Raji (cell line): ENCODE results near the gene MTUS2.

ENCODE experiments used
- POLR2A ChIP-seq: IDR thresholded peaks from 2 replicates; pipeline ENCODE4 v1.6.1; 2011; ENCODE audit warnings: low read depth, low read length, control low read depth; ENCODE audit not compliant: insufficient read depth

The MTUS2 gene

GRCh38 chr13:29434217-29434945 lies 614.2 kb downstream of the MTUS2 start:
- no peak for TF ChIP-seq POLR2A

DNA sequence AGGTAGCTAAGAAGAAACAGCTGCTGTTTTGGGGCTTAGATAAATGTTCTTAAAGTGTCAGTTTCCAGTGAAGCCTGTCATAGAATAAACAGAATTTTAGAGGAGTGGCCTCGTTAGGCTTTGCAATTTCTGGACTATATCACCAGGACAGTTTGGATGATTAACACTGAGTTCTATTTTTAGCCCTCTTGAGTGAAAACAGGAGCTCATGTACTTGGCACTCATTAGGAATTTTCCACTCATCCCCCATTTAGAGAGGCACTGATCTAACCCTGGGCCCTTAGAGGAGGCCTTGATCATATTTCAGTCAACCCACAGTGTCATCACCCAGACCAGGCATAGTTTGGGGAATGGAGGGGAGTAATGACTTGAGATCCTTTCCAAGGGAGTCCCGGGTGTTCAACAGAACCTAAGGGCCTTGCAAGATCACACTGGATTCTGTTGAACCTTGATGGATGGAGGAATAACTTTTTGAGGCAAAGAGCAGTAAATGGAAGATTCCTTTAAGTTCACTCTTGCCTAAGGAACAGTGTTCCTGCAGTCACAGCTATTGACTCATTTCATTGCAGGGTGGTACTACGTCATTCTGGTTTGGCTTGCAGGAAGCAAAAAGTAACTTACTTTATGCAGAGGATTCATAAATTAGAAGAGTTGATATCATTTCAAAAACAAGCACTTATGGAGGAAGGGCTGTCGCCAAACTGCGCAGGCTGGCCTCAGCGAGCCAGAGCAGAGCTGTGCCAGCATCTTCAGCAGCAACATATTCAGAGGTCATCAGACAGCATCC lies 615.2 kb downstream of the MTUS2 start:
- no peak for TF ChIP-seq POLR2A

DNA sequence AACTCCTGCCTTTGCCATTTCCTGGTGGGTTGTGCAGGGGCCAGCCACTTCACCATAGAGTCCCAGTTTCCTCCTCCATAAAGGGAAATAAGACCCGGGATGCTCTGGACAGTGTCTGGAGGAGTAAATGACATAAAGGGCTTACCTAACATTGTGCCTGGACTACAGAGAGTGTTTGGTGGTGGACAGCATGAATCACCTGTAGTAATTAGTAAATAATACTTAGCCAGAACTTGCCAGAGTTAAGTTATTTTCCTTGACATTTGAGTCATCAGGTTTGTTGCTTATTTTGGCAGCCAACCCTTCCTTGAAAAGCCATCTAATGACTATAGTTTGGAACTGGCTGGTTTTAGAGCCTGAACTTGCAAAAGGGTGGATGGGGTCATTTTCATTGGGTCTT lies 616.2 kb downstream of the MTUS2 start:
- TF ChIP-seq POLR2A, result no peak

- no peak for TF ChIP-seq POLR2A
These were observed 616.7 kb downstream of the MTUS2 start for GRCh38 chr13:29436721-29437280.

- no peak for TF ChIP-seq POLR2A
These were observed 618.6 kb downstream of the MTUS2 start for GRCh38 chr13:29438769-29439168.

DNA sequence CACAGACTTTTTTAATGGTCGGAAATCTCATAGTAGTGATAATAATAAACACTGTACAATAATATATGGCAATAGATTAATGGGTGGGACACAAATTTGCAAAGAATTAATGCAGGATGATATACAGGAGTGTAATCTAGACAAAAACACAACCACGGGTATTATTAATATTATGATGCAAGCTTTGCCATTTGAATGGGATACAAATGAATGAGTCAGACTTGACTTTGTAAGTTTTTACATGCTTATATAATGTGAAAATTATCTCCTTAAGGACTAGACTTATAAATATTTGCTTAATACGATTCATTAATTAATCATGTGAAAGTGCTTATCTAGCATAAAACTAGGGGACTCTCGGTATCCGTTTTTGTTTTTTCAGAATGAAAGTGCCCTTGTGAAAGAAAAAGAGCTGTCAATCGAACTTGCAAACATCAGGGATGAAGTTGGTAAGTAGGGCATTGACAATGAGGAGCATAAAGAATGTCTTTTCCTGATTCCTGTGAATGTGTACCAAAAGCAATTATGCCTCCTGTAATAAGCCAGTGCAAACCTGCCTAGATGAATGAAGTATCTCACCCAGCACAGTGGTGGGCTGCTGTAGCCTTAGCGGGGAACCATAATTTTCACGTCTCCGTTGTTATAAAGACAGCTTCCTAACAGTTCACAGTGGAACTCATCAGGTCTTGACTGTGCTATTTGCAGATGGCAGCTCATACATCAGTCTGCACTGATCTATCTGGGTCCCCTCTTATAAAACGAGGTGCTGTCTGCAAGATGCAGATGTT lies 619.7 kb downstream of the MTUS2 start:
- no peak for TF ChIP-seq POLR2A

DNA sequence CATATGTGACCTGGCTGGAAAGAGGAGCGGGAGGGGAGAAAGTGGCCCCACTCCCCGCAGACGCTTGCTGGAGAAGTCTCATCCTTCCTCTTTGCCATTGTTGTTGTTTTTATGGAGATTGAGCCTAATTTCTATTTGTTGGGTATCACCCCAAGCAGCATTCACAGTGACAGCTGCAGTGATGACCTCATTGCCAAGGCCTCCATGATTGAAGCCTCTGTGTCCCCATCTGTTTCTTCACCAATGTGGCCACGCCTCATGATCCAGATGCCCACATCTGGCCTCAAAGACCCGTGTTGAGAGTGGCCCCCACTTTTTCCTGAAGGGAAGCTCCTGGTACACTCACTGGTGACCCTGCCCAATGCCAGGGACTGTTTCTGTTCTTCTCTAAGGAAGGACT lies 621.2 kb downstream of the MTUS2 start:
- no peak for TF ChIP-seq POLR2A

GRCh38 chr13:29446016-29446415 lies 625.9 kb downstream of the MTUS2 start:
- no peak for TF ChIP-seq POLR2A

DNA sequence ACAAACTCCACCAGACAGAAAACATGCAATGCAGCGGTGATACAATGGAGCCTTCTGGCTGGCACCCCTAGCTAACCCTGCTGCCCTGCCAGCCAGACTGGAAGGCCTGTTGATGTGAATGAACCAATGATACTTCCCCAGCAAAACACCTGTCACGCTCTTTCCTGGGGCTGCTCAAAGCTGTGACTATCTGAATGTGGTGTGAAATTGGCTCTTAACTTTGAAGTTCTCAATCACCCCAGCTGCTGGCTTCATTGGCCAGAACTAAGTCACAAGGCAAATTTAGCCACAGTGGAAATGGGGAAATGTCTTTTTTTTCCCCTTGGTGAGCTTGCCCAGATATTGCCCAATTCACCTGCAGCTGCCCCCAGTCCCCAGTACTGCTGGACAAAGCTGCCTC lies 628.0 kb downstream of the MTUS2 start:
- no peak for TF ChIP-seq POLR2A

DNA sequence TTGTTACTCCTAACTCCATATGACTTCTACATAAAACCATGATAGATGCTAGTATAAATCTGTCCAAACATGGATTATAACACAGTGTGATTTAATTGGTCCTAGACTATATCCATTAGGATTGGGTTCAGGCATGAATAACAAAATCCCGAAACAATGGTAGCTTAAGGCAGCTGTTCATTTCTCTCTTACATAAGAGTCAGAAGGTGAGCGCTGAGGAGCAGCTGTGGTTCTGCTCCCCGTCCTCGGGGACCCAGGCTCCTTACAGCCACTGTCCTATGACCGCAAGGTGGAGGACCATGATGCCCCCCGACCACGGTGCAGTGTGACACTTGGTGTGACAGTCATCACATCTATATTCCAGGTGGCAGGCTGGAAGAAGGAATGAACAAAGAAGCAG lies 629.6 kb downstream of the MTUS2 start:
- no peak for TF ChIP-seq POLR2A

GRCh38 chr13:29451976-29452375 lies 631.8 kb downstream of the MTUS2 start:
- no peak for TF ChIP-seq POLR2A

DNA sequence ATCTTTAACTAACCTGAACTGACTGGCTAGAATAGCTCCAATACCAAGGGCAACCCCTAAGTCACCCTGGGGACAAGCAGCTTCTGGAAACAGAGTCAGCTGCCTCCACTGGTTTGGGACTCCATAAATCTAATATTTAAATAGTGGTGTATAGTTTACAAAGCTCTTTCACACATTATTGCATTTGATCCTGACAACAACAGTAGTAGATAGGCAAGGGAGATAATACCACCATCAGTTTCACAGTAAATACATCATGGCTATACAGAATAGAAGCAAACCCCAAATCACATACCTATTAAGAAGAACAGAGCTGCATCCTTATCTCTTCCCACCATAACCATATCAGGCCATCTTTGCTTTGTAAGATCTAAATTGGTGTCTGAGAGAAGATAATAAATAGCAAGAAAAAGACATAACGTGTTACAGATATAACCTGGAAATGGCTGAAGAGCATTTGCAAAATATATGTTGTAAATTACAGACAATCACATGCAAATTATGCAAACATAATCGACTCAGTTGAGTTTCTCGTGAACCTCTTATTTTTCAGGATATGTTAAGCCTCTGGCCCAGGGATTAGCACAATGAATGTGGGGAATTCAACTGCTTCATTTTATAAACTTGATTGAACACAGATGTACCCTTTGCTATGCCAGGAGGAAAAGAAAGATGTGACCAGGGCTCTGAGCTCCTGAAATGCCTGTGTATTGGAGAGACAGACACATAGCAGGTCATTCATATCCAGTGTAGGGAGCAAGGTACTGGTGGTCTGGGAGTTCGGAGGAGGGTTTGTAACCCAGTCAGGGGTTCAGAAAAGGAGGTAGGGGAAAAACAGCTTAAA lies 632.9 kb downstream of the MTUS2 start:
- no peak for TF ChIP-seq POLR2A

GRCh38 chr13:29453617-29454011 lies 633.5 kb downstream of the MTUS2 start:
- no peak for TF ChIP-seq POLR2A

DNA sequence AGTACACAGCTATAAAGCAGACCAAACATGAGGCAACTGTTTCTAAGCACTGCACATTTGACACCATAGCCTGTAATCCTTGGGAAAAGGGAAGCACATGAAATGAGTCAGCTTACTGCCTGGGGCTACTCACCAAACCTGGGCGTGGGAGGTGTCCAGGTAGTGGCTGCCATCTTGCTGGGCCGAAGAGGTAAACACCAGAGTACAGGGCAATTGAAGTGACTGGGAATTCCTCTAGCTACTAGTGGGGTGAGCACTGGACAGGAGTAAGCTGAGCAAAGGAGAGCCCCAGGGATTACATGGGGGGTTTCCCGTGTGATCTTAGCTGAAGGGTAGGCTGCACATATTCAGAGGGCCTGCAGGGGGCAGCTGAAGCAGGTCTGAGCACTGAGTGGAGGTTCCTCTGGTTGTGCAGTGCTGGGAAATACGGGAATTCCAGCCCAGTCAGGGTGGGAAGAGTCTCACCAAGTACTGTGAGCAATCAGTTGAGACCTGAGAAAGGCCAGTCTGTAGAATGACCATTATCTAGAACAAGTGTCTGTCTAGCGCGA lies 634.9 kb downstream of the MTUS2 start:
- no peak for TF ChIP-seq POLR2A
